Gastrocnemius medialis (tissue), 4 donors: ENCODE data around the gene TENM3.

Source experiments
- POLR2A ChIP-seq, 2 donors: fragments of 450-650 bp; IDR thresholded peaks; one replicate each; pipeline ENCODE4 v1.6.1; 2017; ENCODE audit warnings: antibody characterized with exemption in 2 of 2, mild to moderate bottlenecking in 2 of 2, moderate library complexity in 2 of 2
- TF ChIP-seq, protein P1 (sequence below), 5 experiments: fragments of 450-650 bp in 3 of 5; fragments of 200-600 bp in 2 of 5; sonication (generic) in 2 of 5; IDR thresholded peaks in 4 of 5; conservative IDR thresholded peaks in 1 of 5; 1 replicate in 4 of 5; 2 replicates in 1 of 5; pipeline ENCODE4 v1.5.1; 2016 to 2019; ENCODE audit warnings: antibody characterized with exemption in 5 of 5, mild to moderate bottlenecking in 3 of 5, moderate library complexity in 3 of 5

DNA sequence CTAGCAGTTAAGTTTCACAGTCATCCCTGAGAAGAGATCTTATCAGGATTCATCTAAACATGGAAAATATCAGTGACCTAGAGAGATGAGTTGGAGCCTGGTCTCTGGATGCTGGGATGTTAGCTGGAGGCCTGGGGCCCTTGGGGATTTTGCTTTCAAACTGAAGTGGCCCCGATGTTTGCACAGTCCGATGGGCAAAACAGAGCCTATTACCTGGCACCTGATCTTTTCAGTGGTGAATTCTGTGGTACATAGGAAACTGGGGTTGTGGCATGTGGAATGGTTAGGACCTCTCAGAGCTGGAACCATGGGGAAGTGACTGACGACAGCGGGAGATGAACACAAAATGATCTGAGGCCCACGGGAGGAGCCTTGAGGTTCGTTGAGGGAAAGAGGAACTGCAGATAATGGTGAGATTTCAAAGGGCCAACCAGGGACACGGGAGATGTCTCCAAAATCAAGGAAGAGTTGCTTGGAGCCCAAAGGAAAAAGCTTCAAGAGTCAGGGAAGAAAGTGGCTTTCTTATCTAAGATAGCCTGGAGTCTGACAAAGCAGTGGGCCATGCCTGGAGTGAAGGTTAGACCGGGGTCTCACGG, 17.8 kb upstream of the TENM3 start:
- TF ChIP-seq, protein P1, sequence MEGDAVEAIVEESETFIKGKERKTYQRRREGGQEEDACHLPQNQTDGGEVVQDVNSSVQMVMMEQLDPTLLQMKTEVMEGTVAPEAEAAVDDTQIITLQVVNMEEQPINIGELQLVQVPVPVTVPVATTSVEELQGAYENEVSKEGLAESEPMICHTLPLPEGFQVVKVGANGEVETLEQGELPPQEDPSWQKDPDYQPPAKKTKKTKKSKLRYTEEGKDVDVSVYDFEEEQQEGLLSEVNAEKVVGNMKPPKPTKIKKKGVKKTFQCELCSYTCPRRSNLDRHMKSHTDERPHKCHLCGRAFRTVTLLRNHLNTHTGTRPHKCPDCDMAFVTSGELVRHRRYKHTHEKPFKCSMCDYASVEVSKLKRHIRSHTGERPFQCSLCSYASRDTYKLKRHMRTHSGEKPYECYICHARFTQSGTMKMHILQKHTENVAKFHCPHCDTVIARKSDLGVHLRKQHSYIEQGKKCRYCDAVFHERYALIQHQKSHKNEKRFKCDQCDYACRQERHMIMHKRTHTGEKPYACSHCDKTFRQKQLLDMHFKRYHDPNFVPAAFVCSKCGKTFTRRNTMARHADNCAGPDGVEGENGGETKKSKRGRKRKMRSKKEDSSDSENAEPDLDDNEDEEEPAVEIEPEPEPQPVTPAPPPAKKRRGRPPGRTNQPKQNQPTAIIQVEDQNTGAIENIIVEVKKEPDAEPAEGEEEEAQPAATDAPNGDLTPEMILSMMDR (IDR thresholded peaks at IDR 0.05 in 4 of 5, conservative IDR thresholded peaks at IDR 0.05 in 1 of 5): no peak
- TF ChIP-seq POLR2A (IDR thresholded peaks at IDR 0.05): no peak
